ENCODE measurements around the gene ANKRD39.

Gene ANKRD39

GRCh38 chr2:96859681-96860064 lies 1.9 kb upstream of the ANKRD39 start:
- in situ Hi-C loops (cut with HindIII; ENCODE audit: low sequenced_read_pairs) = no loop called here

GRCh38 chr2:96859099-96859649 lies 1.4 kb upstream of the ANKRD39 start:
- in situ Hi-C loops (cut with HindIII; ENCODE audit: low sequenced_read_pairs) = no loop called here

GRCh38 chr2:96856776-96857666 lies 795 bp downstream of the ANKRD39 start:
- in situ Hi-C loops (cut with HindIII; ENCODE audit: low sequenced_read_pairs) = no loop called here

- in situ Hi-C loops (cut with HindIII; ENCODE audit: low sequenced_read_pairs) = no loop called here
Observed at GRCh38 chr2:96853321-96853720, 4.5 kb downstream of the ANKRD39 start.

- in situ Hi-C loops (cut with HindIII; ENCODE audit: low sequenced_read_pairs) = no loop called here
Observed at GRCh38 chr2:96852667-96853066, 5.1 kb downstream of the ANKRD39 start.

- in situ Hi-C loops (cut with HindIII; ENCODE audit: low sequenced_read_pairs) = no loop called here
Observed at GRCh38 chr2:96848264-96848663, 9.6 kb downstream of the ANKRD39 start.

GRCh38 chr2:96847586-96847985 lies 10.2 kb downstream of the ANKRD39 start:
- in situ Hi-C loops (cut with HindIII; ENCODE audit: low sequenced_read_pairs) = no loop called here

GRCh38 chr2:96846825-96847224 lies 11.0 kb downstream of the ANKRD39 start:
- in situ Hi-C loops (cut with HindIII; ENCODE audit: low sequenced_read_pairs) = no loop called here

GRCh38 chr2:96844405-96844808 lies 13.4 kb downstream of the ANKRD39 start:
- in situ Hi-C loops (cut with HindIII; ENCODE audit: low sequenced_read_pairs) = no loop called here

GRCh38 chr2:96843538-96844268 lies 14.1 kb downstream of the ANKRD39 start, which contains the start of gene ANKRD23:
Gene ANKRD23 (minus strand): TSS chr2:96844021. CDS start chr2:96843992, 29 bp downstream.
- in situ Hi-C loops (cut with HindIII; ENCODE audit: low sequenced_read_pairs) = no loop called here

- in situ Hi-C loops (cut with HindIII; ENCODE audit: low sequenced_read_pairs) = no loop called here
Observed at GRCh38 chr2:96842600-96842999, 15.2 kb downstream of the ANKRD39 start.

GRCh38 chr2:96841701-96842495 lies 15.9 kb downstream of the ANKRD39 start:
- in situ Hi-C loops (cut with HindIII; ENCODE audit: low sequenced_read_pairs) = no loop called here

GRCh38 chr2:96839875-96840850 lies 17.7 kb downstream of the ANKRD39 start:
- in situ Hi-C loops (cut with HindIII; ENCODE audit: low sequenced_read_pairs) = no loop called here

GRCh38 chr2:96839293-96839874 lies 18.4 kb downstream of the ANKRD39 start:
- in situ Hi-C loops (cut with HindIII; ENCODE audit: low sequenced_read_pairs) = no loop called here

GRCh38 chr2:96838345-96839292 lies 19.2 kb downstream of the ANKRD39 start:
- in situ Hi-C loops (cut with HindIII; ENCODE audit: low sequenced_read_pairs) = no loop called here

- in situ Hi-C loops (cut with HindIII; ENCODE audit: low sequenced_read_pairs) = no loop called here
Observed at GRCh38 chr2:96837575-96837974, 20.2 kb downstream of the ANKRD39 start.

- in situ Hi-C loops (cut with HindIII; ENCODE audit: low sequenced_read_pairs) = no loop called here
Observed at GRCh38 chr2:96835830-96836229, 22.0 kb downstream of the ANKRD39 start.

Data from endothelial cell of hepatic sinusoid (primary cell).